HG03469 (cell line): Measurements from ENCODE around the gene ZNF408.
"Not testable (repeated sequence)": the region's sequence is repeated elsewhere in the genome, so short reads cannot be mapped to it uniquely, and the experiment has no call there.

Experiments used
- ATAC-seq: cut with Tn5 transposase; IDR thresholded peaks from one replicate; pipeline ENCODE4 v1.9.1; 2021; ENCODE audit warnings: mild to moderate bottlenecking, moderate library complexity, moderate number of reproducible peaks; ENCODE audit not compliant: unreplicated experiment

ZNF408 gene

GRCh38 chr11:46696212-46696558 lies 4.6 kb upstream of the ZNF408 start:
- no peak for ATAC-seq

GRCh38 chr11:46697303-46697702 lies 3.5 kb upstream of the ZNF408 start:
- no peak for ATAC-seq

- ATAC-seq, result no peak
These were observed 3.1 kb upstream of the ZNF408 start for GRCh38 chr11:46697723-46698122.

- no peak for ATAC-seq
These were observed 2.2 kb upstream of the ZNF408 start for GRCh38 chr11:46698597-46698996.

GRCh38 chr11:46701078-46701654 lies 335 bp downstream of the ZNF408 start:
- peak; percentile 4 for ATAC-seq

- no peak for ATAC-seq
These were observed 4.3 kb downstream of the ZNF408 start for GRCh38 chr11:46705070-46705688.

GRCh38 chr11:46706886-46707285 lies 6.1 kb downstream of the ZNF408 start:
- ATAC-seq, result no peak

GRCh38 chr11:46709351-46709750 lies 8.5 kb downstream of the ZNF408 start:
- ATAC-seq, result not testable (repeated sequence)

- no peak for ATAC-seq
These were observed 10.0 kb downstream of the ZNF408 start for GRCh38 chr11:46710821-46711269.

- ATAC-seq, result no peak
These were observed 10.5 kb downstream of the ZNF408 start for GRCh38 chr11:46711303-46711702.

- ATAC-seq, result no peak
These were observed 12.2 kb downstream of the ZNF408 start for GRCh38 chr11:46712874-46713576.

GRCh38 chr11:46717825-46718154 lies 17.0 kb downstream of the ZNF408 start:
- not testable (repeated sequence) for ATAC-seq

GRCh38 chr11:46718155-46719019 lies 17.6 kb downstream of the ZNF408 start:
- ATAC-seq, result no peak

- ATAC-seq, result no peak
These were observed 18.3 kb downstream of the ZNF408 start, which contains the start of gene F2 for GRCh38 chr11:46719048-46719542. F2 (plus strand) TSS chr11:46719213; CDS start chr11:46719236, 23 bp downstream.

GRCh38 chr11:46719543-46720218 lies 18.9 kb downstream of the ZNF408 start:
- no peak for ATAC-seq

- no peak for ATAC-seq
These were observed 20.5 kb downstream of the ZNF408 start for GRCh38 chr11:46721286-46721685.

- ATAC-seq, result no peak
These were observed 21.9 kb downstream of the ZNF408 start for GRCh38 chr11:46722566-46723358.

- ATAC-seq, result no peak
These were observed 22.5 kb downstream of the ZNF408 start for GRCh38 chr11:46723359-46723680.

- ATAC-seq, result no peak
These were observed 23.3 kb downstream of the ZNF408 start for GRCh38 chr11:46724088-46724487.
